Activated naive CD4-positive, alpha-beta T cell treated with anti-CD3 and anti-CD28 coated beads, Interleukin-2, amount 50 U/mL, for 16 hours (primary cell): ENCODE results near the gene STAT1.

Experiments
- DNase-seq: peaks from one replicate; pipeline ENCODE4 v3.0.0-alpha.2; 2020

STAT1 gene

GRCh38 chr2:190948671-190949070 lies 65.3 kb downstream of the STAT1 start:
- no peak for DNase-seq

DNA sequence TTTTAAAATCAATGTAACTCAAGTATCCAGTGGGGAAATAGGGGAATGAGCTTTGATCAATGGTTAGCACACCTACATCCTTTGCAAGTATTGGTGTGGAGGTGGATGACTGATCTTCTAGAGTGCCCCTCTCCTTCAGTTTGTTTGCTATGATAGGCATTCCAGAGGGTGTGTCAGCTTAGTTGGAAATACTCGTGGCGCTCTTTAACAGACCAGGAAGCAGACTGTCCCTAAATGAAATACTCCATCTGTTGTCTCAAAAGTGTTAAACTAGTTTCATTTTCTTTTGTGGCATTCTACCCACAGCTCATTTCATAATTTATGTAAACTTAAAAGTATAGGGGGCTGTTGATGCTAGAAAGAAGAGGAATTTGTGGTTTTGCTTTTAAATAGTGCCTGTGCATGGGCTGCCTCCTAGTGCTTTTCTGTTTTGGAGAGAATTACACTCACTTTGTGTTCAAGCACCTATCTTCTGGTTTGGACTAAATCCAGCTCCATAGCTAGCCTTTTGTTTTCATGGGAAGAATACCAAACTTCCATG lies 66.2 kb downstream of the STAT1 start:
- DNase-seq, result no peak

- DNase-seq, result no peak
These were observed 66.8 kb downstream of the STAT1 start for GRCh38 chr2:190947141-190947540.

DNA sequence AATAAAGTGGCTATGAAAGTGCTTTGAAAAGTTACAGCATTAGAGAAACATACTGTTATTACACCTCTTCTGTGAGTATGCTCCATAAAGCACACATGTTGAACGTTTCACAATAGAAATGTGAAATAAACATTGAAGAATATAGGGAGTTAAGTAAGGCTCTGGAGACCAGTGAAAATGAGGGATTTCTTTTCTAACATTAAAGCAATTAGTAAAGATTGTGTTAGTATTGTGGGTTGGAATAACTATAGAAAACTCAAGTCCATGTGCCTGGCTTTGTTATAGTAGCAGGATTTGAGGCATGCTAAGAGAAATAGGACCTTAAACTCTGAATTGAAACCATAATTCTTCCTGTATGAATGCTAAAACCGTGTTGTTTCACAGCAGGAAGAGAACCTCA lies 70.3 kb downstream of the STAT1 start:
- no peak for DNase-seq

DNA sequence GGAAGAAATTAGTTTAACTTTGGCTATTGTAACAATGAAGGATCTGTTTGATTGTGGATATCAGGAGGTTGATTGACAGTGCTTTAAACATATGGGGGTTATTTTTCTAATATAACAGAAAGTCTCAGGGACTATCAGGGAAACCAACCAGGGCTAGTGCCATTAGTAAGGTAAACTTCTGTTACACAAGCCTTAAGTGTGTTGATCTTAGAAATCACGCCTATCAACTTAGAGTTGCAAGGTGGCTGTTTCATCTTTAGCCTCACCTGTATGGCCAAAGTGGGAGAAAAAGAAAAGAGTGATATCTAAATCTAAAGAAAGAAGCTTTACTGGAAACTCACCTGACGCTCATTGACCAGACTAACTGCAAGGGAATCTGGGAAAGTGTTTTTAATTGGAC lies 71.3 kb downstream of the STAT1 start:
- DNase-seq, result no peak

- DNase-seq, result no peak
These were observed 72.4 kb downstream of the STAT1 start for GRCh38 chr2:190941571-190941970.

DNA sequence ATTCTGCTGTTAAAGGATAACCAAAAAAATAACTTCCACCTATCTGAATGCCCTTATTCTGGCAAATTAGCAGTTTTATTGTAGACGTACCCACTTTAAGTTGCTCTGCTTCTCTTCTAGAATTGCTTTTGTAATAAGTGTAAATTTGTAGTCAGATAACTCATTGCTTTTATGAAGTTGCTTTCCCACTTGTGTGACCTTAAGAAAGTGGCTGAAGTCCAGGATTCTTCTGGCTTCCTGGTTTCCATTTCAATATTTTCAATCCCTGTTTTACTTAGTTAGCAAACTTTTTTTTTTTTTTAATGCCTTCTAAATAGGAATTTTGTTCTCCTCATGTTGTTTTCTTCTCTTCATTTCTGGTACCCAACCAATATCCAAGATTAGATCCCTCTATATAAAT lies 73.5 kb downstream of the STAT1 start:
- DNase-seq, result no peak

GRCh38 chr2:190938771-190939335 lies 75.1 kb downstream of the STAT1 start:
- no peak for DNase-seq

DNA sequence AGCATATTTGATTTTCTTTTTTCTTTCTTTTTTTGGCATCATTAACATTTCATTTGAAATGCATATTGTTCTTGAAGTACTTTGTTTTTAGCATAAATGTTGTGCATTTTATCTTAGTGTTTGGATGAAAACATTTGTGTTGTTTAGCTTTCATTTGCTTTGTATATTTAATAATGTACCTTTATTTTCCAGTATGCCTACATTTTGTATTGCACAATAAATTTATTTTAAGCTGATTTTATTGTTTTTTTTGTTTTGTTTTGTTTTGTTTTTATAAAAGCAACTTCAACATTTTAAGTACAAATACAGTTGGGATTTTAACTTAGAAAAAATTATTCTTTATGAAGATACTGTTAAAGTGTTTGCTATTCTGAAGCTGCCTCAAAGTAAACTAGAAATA lies 78.9 kb downstream of the STAT1 start:
- DNase-seq, result no peak

GRCh38 chr2:190933361-190933760 lies 80.6 kb downstream of the STAT1 start:
- no peak for DNase-seq

- DNase-seq, result no peak
These were observed 81.5 kb downstream of the STAT1 start for GRCh38 chr2:190932514-190932913.

GRCh38 chr2:190930411-190930810 lies 83.6 kb downstream of the STAT1 start:
- DNase-seq, result no peak

DNA sequence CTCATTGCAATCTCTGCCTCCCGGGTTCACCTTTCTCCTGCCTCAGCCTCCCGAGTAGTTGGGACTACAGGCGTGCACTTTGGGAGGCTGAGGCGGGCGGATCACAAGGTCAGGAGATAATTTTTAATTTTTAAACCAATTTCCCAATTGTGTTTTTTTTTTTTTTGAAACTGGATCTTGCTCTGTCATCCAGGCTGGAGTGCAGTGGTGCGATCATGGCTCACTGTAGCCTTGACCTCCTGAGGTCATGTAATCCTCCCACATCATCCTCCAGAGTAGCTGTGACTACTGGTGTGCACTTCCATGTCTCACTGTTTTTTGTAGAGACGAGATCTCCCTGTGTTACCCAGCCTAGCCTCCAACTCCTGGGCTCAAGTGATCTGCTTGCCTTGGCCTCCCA lies 84.1 kb downstream of the STAT1 start:
- DNase-seq, result no peak

- no peak for DNase-seq
These were observed 86.7 kb downstream of the STAT1 start for GRCh38 chr2:190927301-190927700.

DNA sequence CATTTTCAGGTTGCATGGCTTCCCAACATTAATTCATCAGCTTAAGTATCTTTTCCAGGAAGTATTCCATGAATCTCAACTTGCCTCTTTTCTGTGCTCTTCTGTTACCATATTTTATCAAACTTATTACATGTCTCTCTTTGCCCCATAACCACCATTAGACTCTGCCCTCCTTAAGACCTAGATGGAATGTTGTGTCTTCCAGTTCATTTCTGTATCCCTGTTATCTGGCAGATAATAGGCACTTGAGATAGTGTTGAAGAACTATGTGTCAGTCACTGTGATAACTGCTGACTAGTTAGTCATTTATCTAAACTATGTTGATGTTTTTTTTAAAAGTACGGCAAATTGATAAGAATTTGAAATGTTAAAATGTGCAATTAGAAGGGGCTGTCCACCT lies 91.6 kb downstream of the STAT1 start:
- DNase-seq, result no peak

GRCh38 chr2:190920085-190920484 lies 93.9 kb downstream of the STAT1 start:
- DNase-seq, result no peak
